Activated CD8-positive, alpha-beta memory T cell treated with anti-CD3 and anti-CD28 coated beads, Interleukin-2, amount 50 U/mL, for 1 hour (primary cell): ENCODE measurements around the gene S100A10.

Experiments
- DNase-seq: peaks from one replicate; pipeline ENCODE4 v3.0.0-alpha.2; 2020; ENCODE audit errors: extremely low read depth

Gene S100A10

GRCh38 chr1:151988405-151988923 lies 5.2 kb downstream of the S100A10 start:
- no peak for DNase-seq

GRCh38 chr1:151986501-151987190 lies 7.0 kb downstream of the S100A10 start:
- DNase-seq: no peak

- no peak for DNase-seq
Measured at GRCh38 chr1:151985768-151986167, 7.9 kb downstream of the S100A10 start.

GRCh38 chr1:151985270-151985669 lies 8.4 kb downstream of the S100A10 start:
- no peak for DNase-seq

GRCh38 chr1:151984313-151984956 lies 9.2 kb downstream of the S100A10 start:
- no peak for DNase-seq

GRCh38 chr1:151982300-151983005 lies 11.2 kb downstream of the S100A10 start:
- no peak for DNase-seq

- DNase-seq: no peak
Measured at GRCh38 chr1:151981178-151981525, 12.5 kb downstream of the S100A10 start.

- DNase-seq: no peak
Measured at GRCh38 chr1:151980287-151981177, 13.1 kb downstream of the S100A10 start.

- DNase-seq: no peak
Measured at GRCh38 chr1:151978922-151979321, 14.7 kb downstream of the S100A10 start.

- DNase-seq: no peak
Measured at GRCh38 chr1:151977662-151978230, 15.9 kb downstream of the S100A10 start.

GRCh38 chr1:151976858-151977257 lies 16.8 kb downstream of the S100A10 start:
- no peak for DNase-seq

- DNase-seq: no peak
Measured at GRCh38 chr1:151976015-151976343, 17.7 kb downstream of the S100A10 start.

GRCh38 chr1:151975311-151976014 lies 18.2 kb downstream of the S100A10 start:
- no peak for DNase-seq

- DNase-seq: no peak
Measured at GRCh38 chr1:151972542-151973248, 21.0 kb downstream of the S100A10 start.

GRCh38 chr1:151970626-151971025 lies 23.0 kb downstream of the S100A10 start:
- DNase-seq: no peak

GRCh38 chr1:151970128-151970527 lies 23.5 kb downstream of the S100A10 start:
- DNase-seq: no peak

- no peak for DNase-seq
Measured at GRCh38 chr1:151968791-151969399, 24.8 kb downstream of the S100A10 start.

GRCh38 chr1:151968058-151968457 lies 25.6 kb downstream of the S100A10 start:
- DNase-seq: no peak

- no peak for DNase-seq
Measured at GRCh38 chr1:151967091-151967490, 26.6 kb downstream of the S100A10 start.

- DNase-seq: no peak
Measured at GRCh38 chr1:151966061-151966460, 27.6 kb downstream of the S100A10 start.
